KOPT-K1 (cell line): ENCODE measurements around the gene FAM185A.

ENCODE experiments used
- H3K27ac ChIP-seq: fragments of 200-600 bp; sonication (generic); 2 replicates; pipeline ENCODE4 v1.5.1; 2016; ENCODE audit warnings: antibody characterized with exemption, mild to moderate bottlenecking, low read depth, low read length; ENCODE audit not compliant: poor library complexity, severe bottlenecking
- H3K36me3 ChIP-seq: fragments of 200-600 bp; sonication (generic); 2 replicates; pipeline ENCODE4 v1.5.1; 2017; ENCODE audit warnings: antibody characterized with exemption, mild to moderate bottlenecking, low read length, moderate library complexity; ENCODE audit not compliant: insufficient read depth
- H3K9me3 ChIP-seq: fragments of 200-600 bp; sonication (generic); 2 replicates; pipeline ENCODE4 v1.5.1; 2017; ENCODE audit warnings: antibody characterized with exemption, low read length, mild to moderate bottlenecking; ENCODE audit not compliant: insufficient read depth, poor library complexity, severe bottlenecking

Gene FAM185A

DNA sequence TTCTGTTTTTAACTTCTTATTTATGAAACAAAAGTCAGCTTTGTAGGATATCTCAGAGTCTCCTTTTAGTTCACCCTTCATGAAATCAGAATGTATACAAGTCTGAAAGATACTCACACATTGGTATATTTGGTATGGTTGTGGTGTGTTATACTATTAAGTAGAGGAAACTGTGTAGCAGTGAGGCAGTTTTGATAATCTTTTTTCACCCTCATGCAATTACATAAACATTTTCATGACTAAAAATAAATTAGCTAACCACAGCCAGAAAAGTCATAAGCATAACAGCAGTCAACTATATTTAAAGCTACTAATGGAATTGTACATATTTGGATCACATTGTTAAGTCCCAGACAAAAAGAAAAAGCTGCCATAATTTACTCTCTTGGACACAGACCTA is 62.1 kb downstream of the FAM185A start:
- Histone ChIP-seq H3K27ac (no peak overlapping the region), H3K36me3 (no peaks in the 10 kb centered on the region), H3K9me3 (no peaks in the 10 kb centered on the region)

DNA sequence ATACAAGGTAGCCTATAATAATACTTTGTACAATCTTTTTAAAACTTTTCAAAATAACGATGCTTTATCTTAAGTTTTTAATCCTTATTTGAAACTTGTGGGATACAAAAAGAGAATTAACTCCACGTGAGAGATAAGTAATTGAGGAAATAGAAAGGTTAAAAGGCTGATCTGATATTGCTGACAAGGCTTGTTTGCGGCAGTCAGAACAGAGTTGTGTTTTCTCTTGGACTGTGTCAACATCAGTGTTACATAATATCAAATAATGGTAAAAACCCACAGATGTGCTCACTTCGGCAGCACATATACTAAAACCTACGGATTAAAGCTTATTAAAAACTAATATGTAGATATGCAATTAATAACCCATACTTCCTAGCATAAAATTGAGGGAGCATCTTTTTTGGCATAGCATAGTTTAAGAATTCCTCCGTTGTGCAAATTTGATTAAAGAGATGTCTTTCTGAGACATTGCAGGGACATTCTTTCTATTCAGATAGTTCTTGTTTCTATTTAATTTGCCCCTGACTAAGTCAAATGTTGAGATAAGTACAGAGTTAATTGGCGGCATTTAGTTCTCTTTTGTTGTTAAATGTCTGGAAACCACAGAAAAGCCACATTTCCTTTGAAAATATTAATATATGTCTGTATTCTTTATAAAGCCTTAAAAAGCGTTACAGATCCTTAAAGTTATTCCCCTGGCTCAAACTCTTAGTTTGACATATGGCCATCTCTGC is 63.3 kb downstream of the FAM185A start:
- no peak overlapping the region for H3K27ac ChIP-seq
- H3K9me3 ChIP-seq = no peaks in the 10 kb centered on the region
- H3K36me3 ChIP-seq = no peaks in the 10 kb centered on the region

DNA sequence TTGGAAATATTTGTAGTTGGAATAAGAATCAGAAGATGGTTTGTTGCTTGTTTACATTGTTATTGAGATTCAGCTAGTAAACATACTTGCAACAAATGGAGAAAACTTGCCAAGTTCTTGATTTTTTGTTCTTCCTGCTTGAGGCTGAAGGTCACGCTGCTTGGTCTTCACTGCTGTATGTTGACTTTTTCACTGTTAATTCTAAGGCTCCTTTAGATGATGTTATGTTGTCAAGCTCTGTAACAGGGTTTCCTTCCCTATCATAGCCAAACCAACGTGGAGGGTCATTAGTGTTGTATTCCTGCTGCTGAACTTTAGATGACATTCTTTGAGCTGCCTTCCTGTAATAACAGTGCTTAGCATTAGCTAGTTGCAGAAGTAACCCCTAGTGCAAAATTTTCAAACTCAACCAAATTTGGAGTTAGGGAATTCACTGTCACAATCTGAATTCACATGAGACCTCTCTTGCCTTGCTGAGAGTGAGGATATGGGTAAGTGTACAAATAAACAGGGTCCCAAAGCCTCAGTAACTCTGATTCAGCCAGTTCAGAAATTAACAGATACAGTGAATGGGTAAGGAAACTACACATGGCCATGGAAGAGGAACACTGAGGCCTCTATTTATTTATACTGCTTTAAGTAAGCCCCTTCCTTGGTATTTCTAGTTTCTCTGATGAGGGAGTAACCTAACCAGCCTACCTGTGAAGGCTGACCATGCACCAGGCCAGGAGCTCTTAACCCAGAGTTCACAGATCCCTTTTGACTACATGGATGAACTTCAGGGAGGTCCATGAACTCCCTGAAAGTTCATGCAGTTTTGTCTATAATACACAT is 64.6 kb downstream of the FAM185A start:
- no peak overlapping the region for H3K27ac ChIP-seq

DNA sequence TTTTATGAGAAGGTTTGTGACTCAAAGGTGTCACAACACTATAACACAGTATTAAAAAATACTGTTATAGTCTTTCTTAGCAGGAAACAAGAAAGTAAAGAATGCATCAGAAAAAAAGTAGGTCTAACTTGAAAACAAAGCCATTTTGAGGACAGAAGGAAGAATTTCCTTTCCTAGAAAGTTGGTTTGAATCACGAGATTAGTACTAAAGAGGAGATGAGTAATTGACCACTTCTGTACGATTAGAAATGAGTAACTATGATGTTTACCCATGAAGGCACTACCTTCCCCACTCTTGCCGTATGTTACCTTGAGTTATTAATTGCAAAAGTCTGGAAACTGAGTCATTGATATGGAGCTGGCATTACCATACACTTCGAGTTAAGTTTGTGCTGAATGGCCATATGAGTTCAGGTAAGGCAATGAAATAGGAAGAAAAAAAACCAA is 65.2 kb downstream of the FAM185A start:
- H3K9me3 ChIP-seq = no peaks in the 10 kb centered on the region
- H3K27ac ChIP-seq = no peak overlapping the region
- H3K36me3 ChIP-seq = no peaks in the 10 kb centered on the region

More for the DNA sequence above, 64.6 kb downstream of the FAM185A start:
- no peaks in the 10 kb centered on the region for H3K9me3 ChIP-seq
- no peaks in the 10 kb centered on the region for H3K36me3 ChIP-seq

DNA sequence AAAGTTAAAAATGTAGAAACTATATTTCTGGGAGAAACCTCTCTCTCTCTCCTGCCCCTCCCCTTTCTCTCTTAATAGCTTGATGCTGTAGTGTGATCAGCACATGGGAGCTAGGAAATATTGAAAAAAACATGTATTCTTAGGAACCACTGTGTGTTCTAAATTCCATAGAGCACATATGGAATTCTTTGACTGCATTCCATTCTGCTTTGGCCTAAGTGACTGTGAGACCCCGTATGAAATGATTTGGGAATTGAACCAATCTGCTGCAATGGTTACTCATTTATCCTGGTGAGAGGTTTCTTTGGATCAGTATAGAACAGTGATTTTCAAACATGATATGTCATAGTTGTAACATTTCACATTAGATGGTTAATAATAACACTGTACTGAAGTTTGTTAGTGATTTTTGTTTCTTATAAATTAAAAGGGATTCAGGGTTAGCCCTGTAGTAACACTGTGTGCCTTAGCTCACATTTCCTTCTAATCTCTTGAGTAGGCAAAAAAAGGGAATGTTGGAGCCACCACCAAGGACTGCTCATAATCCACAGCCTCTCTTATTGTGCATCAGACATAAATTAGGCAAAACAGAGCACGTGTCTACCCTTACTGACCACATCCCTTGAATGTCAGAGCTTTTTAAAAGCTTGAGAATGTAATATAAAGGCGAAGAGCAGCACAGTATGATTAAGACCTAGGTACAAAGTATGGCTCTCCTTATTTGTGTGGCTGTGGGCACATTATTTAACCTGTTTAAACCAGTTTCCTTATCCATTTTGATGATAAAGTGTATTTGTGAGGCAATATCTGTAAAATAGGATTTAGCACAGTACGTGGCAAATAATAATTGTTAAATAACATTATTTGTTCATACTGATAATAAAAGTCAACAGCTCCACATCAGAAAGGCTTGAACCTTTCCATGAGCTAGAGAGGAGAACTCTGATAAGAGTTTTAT is 69.1 kb downstream of the FAM185A start:
- Histone ChIP-seq H3K36me3 (0 out of 2 replicates have a peak, but pooled peaks cover 4% of the 10 kb centered on the region), H3K27ac (no peak overlapping the region), H3K9me3 (no peaks in the 10 kb centered on the region)

DNA sequence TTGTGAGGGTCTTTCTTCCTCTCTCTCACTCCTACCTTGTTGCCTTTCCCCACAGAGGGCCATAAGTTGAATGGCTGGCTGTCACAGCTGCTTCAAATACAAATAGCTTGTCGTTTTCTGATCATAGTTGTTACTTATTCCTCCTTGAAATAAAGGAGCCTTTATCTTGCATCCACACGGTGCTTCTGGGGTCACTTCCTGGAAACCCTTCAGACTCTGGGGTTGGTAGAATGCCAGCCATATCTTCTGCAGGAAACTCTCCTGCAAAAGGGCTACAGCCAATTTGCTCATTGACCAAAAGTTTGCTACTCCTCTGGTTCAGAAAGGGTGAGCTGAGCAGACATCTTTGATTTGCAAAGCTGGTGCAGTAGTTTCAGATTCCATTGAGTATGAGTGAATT is 70.4 kb downstream of the FAM185A start:
- 0 out of 2 replicates have a peak, but pooled peaks cover 4% of the 10 kb centered on the region for H3K36me3 ChIP-seq
- H3K9me3 ChIP-seq = no peaks in the 10 kb centered on the region
- no peak overlapping the region for H3K27ac ChIP-seq

DNA sequence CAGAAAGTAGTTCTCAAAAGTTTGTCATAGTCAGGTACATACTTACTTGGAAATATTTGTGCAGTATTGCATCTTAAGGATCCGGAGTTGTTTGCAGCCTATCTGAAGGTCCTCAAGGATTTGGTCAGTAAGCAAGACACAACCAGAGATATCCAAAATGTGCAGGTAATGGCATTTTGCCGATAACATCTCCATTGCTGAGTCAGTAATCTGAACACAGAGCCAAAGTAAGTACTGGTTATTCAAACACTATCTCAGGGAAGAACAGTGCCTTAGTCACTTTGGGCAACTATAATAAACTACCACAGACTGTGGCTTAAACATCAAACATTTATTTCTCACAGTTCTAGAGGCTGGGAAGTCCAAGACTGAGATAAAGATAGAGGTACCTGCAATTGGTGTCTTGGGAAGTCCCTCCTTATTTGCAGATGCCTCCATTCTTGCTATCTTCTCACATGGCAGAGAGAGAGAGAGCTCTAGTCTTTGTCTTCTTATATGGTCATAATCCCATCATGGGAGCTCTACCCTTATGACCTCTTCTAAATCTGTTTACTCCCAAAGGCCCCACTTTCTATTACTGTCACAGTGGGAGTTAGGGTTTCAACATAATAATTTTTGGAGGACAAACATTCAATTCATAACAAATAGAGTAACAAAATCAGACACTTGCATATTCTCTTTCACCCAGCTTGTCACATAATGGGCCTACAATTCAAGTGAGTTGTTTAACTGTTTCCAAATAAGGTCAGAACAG is 73.4 kb downstream of the FAM185A start:
- no peak overlapping the region for H3K27ac ChIP-seq
- 0 out of 2 replicates have a peak, but pooled peaks cover 6% of the 10 kb centered on the region for H3K36me3 ChIP-seq
- H3K9me3 ChIP-seq = no peaks in the 10 kb centered on the region

DNA sequence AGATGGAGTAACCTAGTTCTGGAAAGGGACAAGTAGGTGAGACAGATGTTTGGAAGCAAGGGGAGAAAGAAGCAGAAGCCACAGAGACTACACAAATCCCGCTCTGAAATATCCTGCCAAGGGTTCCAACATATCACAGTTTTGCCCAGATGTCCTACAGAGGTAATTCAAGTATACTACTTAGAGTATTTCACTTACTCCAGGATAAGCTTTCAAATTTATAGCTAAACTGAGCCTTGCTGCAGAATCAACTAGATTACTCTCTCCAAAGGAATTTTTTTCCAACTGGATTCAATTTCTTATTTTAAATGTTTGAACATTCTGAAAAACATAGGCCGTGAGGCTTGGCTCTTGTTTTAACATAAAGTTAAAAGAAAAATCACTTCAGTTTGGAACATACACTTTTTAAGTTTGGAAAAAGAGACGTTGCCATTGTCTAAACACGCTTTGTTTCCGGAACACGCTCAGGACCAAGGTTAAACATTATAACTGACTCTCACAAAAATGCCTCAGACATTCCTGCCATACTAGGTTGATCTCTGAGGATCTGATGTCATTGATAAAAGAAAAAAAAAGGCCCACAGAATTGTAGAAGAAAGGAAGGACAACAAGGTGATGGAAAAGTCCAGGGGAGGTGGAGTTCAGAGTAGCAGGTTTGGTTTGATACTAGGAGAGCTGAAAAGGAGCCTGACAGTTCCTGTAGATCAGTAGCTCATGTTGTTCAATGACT is 74.8 kb downstream of the FAM185A start:
- Histone ChIP-seq H3K27ac (no peak overlapping the region), H3K9me3 (no peaks in the 10 kb centered on the region), H3K36me3 (0 out of 2 replicates have a peak, but pooled peaks cover 9% of the 10 kb centered on the region)

DNA sequence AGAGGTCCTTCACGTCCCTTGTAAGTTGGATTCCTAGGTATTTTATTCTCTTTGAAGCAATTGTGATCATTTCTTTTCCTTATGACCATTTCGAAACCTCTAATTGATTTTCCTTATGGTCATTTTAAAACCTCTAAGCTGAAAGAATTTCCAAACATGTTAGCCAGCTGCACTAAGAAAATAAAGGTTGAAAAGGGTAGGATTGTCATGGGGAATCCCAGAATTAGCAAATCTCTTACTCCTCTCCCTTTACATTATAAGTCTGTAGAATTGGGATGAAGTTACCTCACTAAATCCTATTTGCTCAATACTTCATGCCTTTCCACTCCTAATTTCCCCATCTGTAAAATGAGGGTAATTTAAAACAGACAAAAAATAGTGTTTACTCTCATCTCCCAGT is 79.5 kb downstream of the FAM185A start:
- Histone ChIP-seq H3K27ac (no peak overlapping the region), H3K9me3 (no peaks in the 10 kb centered on the region), H3K36me3 (peaks cover 15% of the 10 kb centered on the region; the same call in 1 of the 2 replicates)

DNA sequence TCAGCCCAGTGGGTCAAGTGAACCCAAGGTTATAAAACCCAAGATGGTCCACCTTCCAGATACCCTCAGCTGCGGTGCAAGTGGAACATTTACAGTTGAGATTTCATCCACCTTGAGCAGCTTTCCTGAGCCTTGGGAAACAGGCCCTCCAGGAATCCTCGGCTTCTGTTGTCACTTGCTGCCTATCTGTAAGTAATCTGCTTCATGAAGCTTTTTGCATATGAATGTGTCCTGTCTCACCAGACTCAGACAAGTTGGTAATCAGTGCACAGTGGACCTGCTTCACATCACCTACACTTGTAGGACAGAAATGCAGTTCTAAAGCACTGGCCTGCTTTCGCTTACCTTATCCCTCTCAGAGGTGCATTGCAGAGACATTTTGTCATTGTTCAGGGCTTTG is 80.3 kb downstream of the FAM185A start:
- Histone ChIP-seq H3K36me3 (peaks cover 15% of the 10 kb centered on the region; the same call in 1 of the 2 replicates), H3K9me3 (no peaks in the 10 kb centered on the region), H3K27ac (no peak overlapping the region)

DNA sequence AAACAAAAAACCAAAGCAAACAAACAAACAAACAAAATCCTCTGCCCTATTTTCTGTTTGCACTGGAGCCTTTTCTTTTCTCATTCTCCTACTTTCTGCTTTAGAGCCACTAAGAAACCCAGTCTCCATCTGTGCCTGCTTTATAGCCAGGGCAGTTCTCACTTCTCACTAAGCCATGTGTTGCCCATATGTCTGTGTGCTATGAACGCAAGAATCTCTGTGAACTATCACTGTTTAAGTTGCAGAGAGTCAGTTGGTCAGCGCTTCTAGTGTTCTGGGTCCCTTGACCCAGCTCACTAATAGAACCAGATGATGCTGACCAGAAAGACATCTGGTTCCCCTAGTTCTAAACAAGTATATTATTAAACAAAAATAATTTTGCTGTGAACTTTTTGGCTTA is 81.4 kb downstream of the FAM185A start:
- H3K36me3 ChIP-seq = peaks cover 15% of the 10 kb centered on the region; the same call in 1 of the 2 replicates
- H3K27ac ChIP-seq = no peak overlapping the region
- H3K9me3 ChIP-seq = no peaks in the 10 kb centered on the region

DNA sequence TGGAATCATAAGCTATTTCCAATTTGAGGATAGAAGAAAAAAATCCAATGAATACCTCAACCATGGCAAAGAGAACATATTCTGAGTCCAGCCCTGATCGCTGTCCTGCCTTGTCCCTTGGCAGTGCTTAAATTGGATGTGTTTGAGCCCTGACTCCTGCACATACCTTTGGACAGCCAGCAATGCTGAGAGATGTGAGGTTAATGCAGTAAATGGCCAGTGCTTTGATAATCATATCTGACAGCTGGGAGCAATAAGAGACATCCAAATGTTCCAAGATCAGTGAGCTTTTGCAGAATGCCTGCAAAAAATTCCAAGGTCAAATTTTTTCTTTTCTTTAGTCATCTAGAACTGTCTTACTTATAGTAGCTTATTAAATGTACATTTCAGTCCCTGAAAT is 83.9 kb downstream of the FAM185A start:
- H3K27ac ChIP-seq = no peak overlapping the region
- no peaks in the 10 kb centered on the region for H3K9me3 ChIP-seq
- H3K36me3 ChIP-seq = peaks cover 10% of the 10 kb centered on the region; the same call in 1 of the 2 replicates

DNA sequence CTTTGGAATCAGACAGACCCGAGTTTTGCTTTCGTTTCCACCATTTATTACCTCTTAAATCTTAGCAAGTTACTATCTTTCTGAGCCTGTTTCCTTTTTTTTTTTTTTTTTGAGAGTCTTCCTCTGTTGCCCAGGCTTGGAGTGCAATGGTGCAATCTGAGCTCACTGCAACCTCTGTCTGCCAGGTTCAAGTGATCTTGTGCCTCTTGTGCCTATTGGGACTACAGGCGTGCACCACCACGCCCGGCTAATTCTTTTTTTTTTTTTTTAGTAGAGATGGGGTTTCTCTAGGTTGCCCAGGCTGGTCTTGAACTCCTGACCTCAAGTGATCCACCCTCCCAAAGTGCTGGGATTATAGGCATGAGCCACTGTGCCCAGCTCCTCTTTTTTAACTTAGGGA is 84.5 kb downstream of the FAM185A start:
- Histone ChIP-seq H3K27ac (no peak overlapping the region), H3K36me3 (peaks cover 10% of the 10 kb centered on the region; the same call in 1 of the 2 replicates), H3K9me3 (no peaks in the 10 kb centered on the region)
